H1 (cell line): ENCODE data around the gene ARHGEF4. TPM values are rescaled to one million over a fixed set of nuclear protein-coding genes. Genes with fewer than 3 reads are reported as not detected.
A peak's percentile ranks its signal among the peaks of the same experiment; 100 is the strongest.

Experiments
- CTCF ChIA-PET: fragments of 300-600 bp; sonication (Branson Sonifier 250); formaldehyde crosslinking; loops from one replicate; lab custom pipeline; 2021; ENCODE audit not compliant: partially characterized antibody; lab: Charles Lee
- POLR2A ChIA-PET: fragments of 300-600 bp; sonication (Branson Sonifier 250); formaldehyde crosslinking; loops from one replicate; lab custom pipeline; 2021; ENCODE audit warnings: inconsistent platforms; ENCODE audit not compliant: partially characterized antibody; lab: Charles Lee
- DNase-seq, 2 experiments: peaks; one replicate each; pipeline versions ENCODE4 v3.0.0 to v3.0.0-alpha.2; 2010 to 2022; ENCODE audit warnings: low spot score in 2 of 2, low read depth in 1 of 2, mixed read lengths in 1 of 2
- FAIRE-seq: peaks from 2 replicates; lab custom pipeline; 2011; peaks lifted over from hg19 to GRCh38; lab: Jason Lieb, UNC
- H2AFZ ChIP-seq: 2 replicates; pipeline ENCODE4 v1.8.1; 2012; ENCODE audit warnings: low read length, inconsistent platforms
- H2AK5ac ChIP-seq: 2 replicates; pipeline ENCODE4 v1.6.1; 2013; ENCODE audit warnings: low read depth, low read length
- H2BK120ac ChIP-seq: replicated peaks from 2 replicates; pipeline ENCODE3; 2013; ENCODE audit warnings: low read depth, low read length, inconsistent platforms
- H2BK12ac ChIP-seq: 2 replicates; pipeline ENCODE4 v1.6.1; 2013; ENCODE audit warnings: low read depth, low read length
- H2BK15ac ChIP-seq: 2 replicates; pipeline ENCODE4 v1.6.1; 2013; ENCODE audit warnings: low read length
- H2BK20ac ChIP-seq: 2 replicates; pipeline ENCODE4 v1.6.1; 2013; ENCODE audit warnings: low read length
- H2BK5ac ChIP-seq: 2 replicates; pipeline ENCODE4 v1.6.1; 2013; ENCODE audit warnings: low read depth, low read length
- H3K14ac ChIP-seq: 2 replicates; pipeline ENCODE4 v1.6.1; 2013; ENCODE audit warnings: inconsistent platforms; ENCODE audit not compliant: insufficient read length
- H3K18ac ChIP-seq: 2 replicates; pipeline ENCODE4 v1.6.1; 2013; ENCODE audit warnings: low read length; ENCODE audit errors: extremely low read depth
- H3K23ac ChIP-seq: 2 replicates; pipeline ENCODE4 v1.6.1; 2013; ENCODE audit warnings: inconsistent platforms; ENCODE audit not compliant: insufficient read length
- H3K23me2 ChIP-seq: 2 replicates; pipeline ENCODE4 v1.6.1; 2013; ENCODE audit warnings: low read depth, low read length
- H3K27ac ChIP-seq: 2 replicates; pipeline ENCODE4 v1.6.1; 2011; ENCODE audit warnings: low read depth, low read length, inconsistent platforms
- H3K27me3 ChIP-seq, 4 experiments: replicated peaks in 1 of 4; 1 replicate in 1 of 4; 2 replicates in 3 of 4; pipeline versions ENCODE4 v1.6.1 to v1.8.1; 2011 to 2013; ENCODE audit warnings: low read length in 3 of 4, mild to moderate bottlenecking in 3 of 4, inconsistent platforms in 2 of 4, mixed read lengths in 2 of 4, moderate library complexity in 1 of 4; ENCODE audit not compliant: control insufficient read depth in 3 of 4, insufficient read depth in 3 of 4; ENCODE audit errors: extremely low read depth in 1 of 4
- H3K36me3 ChIP-seq, 4 experiments: 2 replicates each; pipeline versions ENCODE4 v1.6.1 to v1.8.1; 2011 to 2013; ENCODE audit warnings: mild to moderate bottlenecking in 4 of 4, low read length in 3 of 4, moderate library complexity in 2 of 4, control low read depth in 1 of 4, inconsistent platforms in 1 of 4; ENCODE audit not compliant: insufficient read depth in 4 of 4, control insufficient read depth in 2 of 4
- H3K4ac ChIP-seq: replicated peaks from 2 replicates; pipeline ENCODE3; 2013; ENCODE audit warnings: low read length, low read depth, mixed read lengths, inconsistent platforms; ENCODE audit not compliant: insufficient read length
- H3K4me1 ChIP-seq, 4 experiments: replicated peaks in 1 of 4; 1 replicate in 1 of 4; 2 replicates in 3 of 4; pipeline versions ENCODE4 v1.6.1 to v1.8.1; 2011 to 2013; ENCODE audit warnings: low read length in 3 of 4, inconsistent platforms in 2 of 4, mixed read lengths in 1 of 4; ENCODE audit not compliant: insufficient read depth in 4 of 4, control insufficient read depth in 3 of 4
- H3K4me2 ChIP-seq, 2 experiments: 2 replicates each; pipeline versions ENCODE4 v1.6.1 to v1.8.1; 2011 to 2013; ENCODE audit warnings: low read depth in 2 of 2, low read length in 2 of 2, control low read depth in 1 of 2, inconsistent platforms in 1 of 2, mild to moderate bottlenecking in 1 of 2; ENCODE audit not compliant: insufficient read depth in 1 of 2
- H3K4me3 ChIP-seq, 4 experiments: fragments of 200-600, 300-600 bp in 1 of 4; sonication (generic), shearing (Covaris generic), sonication (Bioruptor Twin) in 1 of 4; 2 replicates each; pipeline versions ENCODE4 v1.5.1 to v1.8.1; 2011 to 2016; ENCODE audit warnings: low read length in 4 of 4, low read depth in 3 of 4, control low read depth in 2 of 4, inconsistent platforms in 2 of 4, mild to moderate bottlenecking in 2 of 4, mixed read lengths in 1 of 4, moderate library complexity in 1 of 4; ENCODE audit not compliant: insufficient read depth in 2 of 4; ENCODE audit errors: extremely low read depth in 1 of 4
- H3K56ac ChIP-seq: replicated peaks from 2 replicates; pipeline ENCODE3; 2013; ENCODE audit warnings: low read depth, mild to moderate bottlenecking, mixed read lengths, low read length, inconsistent platforms; ENCODE audit not compliant: insufficient read length
- H3K79me1 ChIP-seq: 2 replicates; pipeline ENCODE4 v1.6.1; 2013; ENCODE audit warnings: low read depth, low read length, control low read depth
- H3K79me2 ChIP-seq, 2 experiments: 2 replicates each; pipeline versions ENCODE4 v1.6.1 to v1.8.1; 2012 to 2013; ENCODE audit warnings: low read length in 2 of 2, mild to moderate bottlenecking in 2 of 2, inconsistent platforms in 1 of 2; ENCODE audit not compliant: insufficient read depth in 2 of 2, control insufficient read depth in 1 of 2
- H3K9ac ChIP-seq, 4 experiments: replicated peaks in 1 of 4; 1 replicate in 1 of 4; 2 replicates in 3 of 4; pipeline versions ENCODE4 v1.6.1 to v1.8.1; 2011 to 2013; ENCODE audit warnings: low read depth in 3 of 4, low read length in 3 of 4, control low read depth in 2 of 4, mild to moderate bottlenecking in 2 of 4, moderate library complexity in 2 of 4, inconsistent platforms in 1 of 4; ENCODE audit errors: extremely low read depth in 1 of 4
- H3K9me3 ChIP-seq, 2 experiments: 2 replicates each; pipeline versions ENCODE4 v1.6.1 to v1.8.1; 2012 to 2013; ENCODE audit warnings: mild to moderate bottlenecking in 2 of 2, moderate library complexity in 2 of 2, control low read depth in 1 of 2, inconsistent platforms in 1 of 2, low read depth in 1 of 2, low read length in 1 of 2, mixed read lengths in 1 of 2; ENCODE audit not compliant: insufficient read depth in 2 of 2
- H4K20me1 ChIP-seq, 2 experiments: replicated peaks in 1 of 2; 2 replicates each; pipeline versions ENCODE3 to v1.8.1; 2011 to 2013; ENCODE audit warnings: inconsistent platforms in 2 of 2, low read length in 2 of 2, mild to moderate bottlenecking in 1 of 2; ENCODE audit not compliant: insufficient read depth in 2 of 2, control insufficient read depth in 1 of 2
- H4K5ac ChIP-seq: 2 replicates; pipeline ENCODE4 v1.6.1; 2013; ENCODE audit warnings: low read length, low read depth, mixed read lengths, inconsistent platforms; ENCODE audit not compliant: insufficient read length
- H4K8ac ChIP-seq: 2 replicates; pipeline ENCODE4 v1.8.0; 2013; ENCODE audit warnings: mild to moderate bottlenecking, moderate library complexity, low read length, inconsistent platforms; ENCODE audit not compliant: insufficient read depth; ENCODE audit errors: extremely low read depth
- H4K91ac ChIP-seq: replicated peaks from 2 replicates; pipeline ENCODE3; 2013; ENCODE audit warnings: low read length, mixed read lengths, inconsistent platforms; ENCODE audit not compliant: insufficient read length
- CREB1 ChIP-seq: IDR thresholded peaks from 2 replicates; pipeline ENCODE4 v1.6.1; 2012; ENCODE audit warnings: inconsistent platforms
- EGR1 ChIP-seq: IDR thresholded peaks from 2 replicates; pipeline ENCODE4 v1.6.1; 2011; ENCODE audit warnings: low read depth, low read length, borderline replicate concordance
- GABPA ChIP-seq: IDR thresholded peaks from 2 replicates; pipeline ENCODE4 v1.6.1; 2011; ENCODE audit warnings: mild to moderate bottlenecking, low read length, moderate library complexity, borderline replicate concordance; ENCODE audit not compliant: insufficient read depth
- KDM5A ChIP-seq: fragments of 200-600 bp; IDR thresholded peaks from 2 replicates; pipeline ENCODE4 v1.7.1; 2012; ENCODE audit warnings: mild to moderate bottlenecking, low read length, inconsistent platforms, mixed read lengths
- NRF1 ChIP-seq: IDR thresholded peaks from 2 replicates; pipeline ENCODE4 v1.6.1; 2011; ENCODE audit warnings: mild to moderate bottlenecking, low read depth, low read length, improper control_type of control experiment
- RBBP5 ChIP-seq: IDR thresholded peaks from 2 replicates; pipeline ENCODE4 v1.7.1; 2012; ENCODE audit warnings: low read depth, mild to moderate bottlenecking, inconsistent platforms, low read length, moderate library complexity, borderline replicate concordance
- RNF2 ChIP-seq: fragments of 200-900, 300-1000 bp; sonication (generic); IDR thresholded peaks from 2 replicates; pipeline ENCODE4 v1.7.1; 2016; ENCODE audit warnings: borderline replicate concordance, low read depth, mild to moderate bottlenecking, antibody characterized with exemption, low read length; ENCODE audit not compliant: poor library complexity, severe bottlenecking; ENCODE audit errors: missing control alignments
- SIN3A ChIP-seq, 2 experiments: IDR thresholded peaks in 1 of 2; conservative IDR thresholded peaks in 1 of 2; 2 replicates each; pipeline ENCODE4 v1.6.1; 2011 to 2012; ENCODE audit warnings: low read length in 2 of 2, improper control_type of control experiment in 1 of 2, low read depth in 1 of 2, mild to moderate bottlenecking in 1 of 2
- SP4 ChIP-seq: IDR thresholded peaks from 2 replicates; pipeline ENCODE4 v1.6.1; 2012; ENCODE audit warnings: low read length, inconsistent platforms
- TBP ChIP-seq: IDR thresholded peaks from 2 replicates; pipeline ENCODE4 v1.6.1; 2011; ENCODE audit warnings: low read depth, low read length, improper control_type of control experiment
- ZNF274 ChIP-seq: IDR thresholded peaks from 2 replicates; pipeline ENCODE4 v1.7.0; 2012; ENCODE audit warnings: low read length, borderline replicate concordance; ENCODE audit errors: extremely low read depth
- WGBS, 2 experiments: shearing (Covaris generic) in 1 of 2; methylation state at CpG; one replicate each; pipeline versions ENCODE4 v1.1.6 to v1.1.7; 2013 to 2015; ENCODE audit warnings: low lambda C conversion rate in 2 of 2, mixed read lengths in 2 of 2, inconsistent platforms in 1 of 2, low coverage in 1 of 2, missing lambda C conversion rate in 1 of 2; ENCODE audit not compliant: insufficient replicate concordance in 2 of 2, insufficient coverage in 1 of 2, insufficient read length in 1 of 2; ENCODE audit errors: extremely low coverage in 1 of 2, missing lambda C conversion rate in 1 of 2; 5-methylcytosine and 5-hydroxymethylcytosine counted together
- polyA plus RNA-seq, 7 experiments: library from polyadenylated mRNA; depleted of rRNA in 3 of 7; stranded (reverse) in 5 of 7; unstranded in 2 of 7; fragments of >200 nt in 5 of 7; fragments of 200-250 nt in 2 of 7; gene quantifications; 1 replicate in 5 of 7; 2 replicates in 1 of 7; 4 replicates in 1 of 7; pipeline versions ENCODE4 v1.2.1 to v1.2.3, GENCODE V29; 2011 to 2013; ENCODE audit warnings: missing spikeins in 2 of 7, mixed read lengths in 2 of 7
- total RNA-seq: library from RNA; stranded (reverse); fragmentation: NEBNext Ultra II Directional; extraction: Animal tissue kit (Norgen Biotek cat#: 25700); gene quantifications from 2 replicates; pipeline ENCODE4 v1.2.1, GENCODE V29; 2021
- TF ChIP-seq, protein P1 (sequence below): IDR thresholded peaks from 2 replicates; pipeline ENCODE4 v1.6.1; 2012; ENCODE audit warnings: inconsistent platforms

ARHGEF4 gene
- total and polyA plus RNA-seq, 2 of the 8 experiments (the other 6 are each of a cell fraction or from before 2014, with no cell fraction given) = 10.6 to 14.6 TPM

DNA sequence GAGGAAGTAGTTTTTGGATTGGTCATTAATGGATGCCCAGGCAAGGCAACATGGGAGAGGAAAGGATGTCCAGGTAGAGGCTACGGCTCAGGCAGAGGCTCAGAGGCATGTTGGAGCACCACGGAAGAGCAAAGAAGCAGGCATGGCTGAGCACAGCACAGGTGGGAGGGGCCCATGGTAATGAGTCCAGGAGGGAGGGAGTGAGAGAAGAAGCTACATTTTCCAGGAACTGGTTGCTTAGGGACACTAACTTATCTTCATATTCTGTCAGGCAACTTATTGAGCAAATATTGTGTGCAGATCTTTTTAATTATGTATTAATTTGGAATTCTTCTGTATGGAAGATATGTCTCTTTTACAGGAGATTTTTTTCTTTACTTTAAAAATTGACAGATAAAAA, 42.2 kb downstream of the ARHGEF4 start:
- no peak overlapping the region for H2BK12ac ChIP-seq
- ChIA-PET POLR2A (no interaction called here), CTCF (interaction anchor here (1.5 kb wide), 1 partner anchor 9 kb away, joined by 4 read pairs; no protein-coding TSS in a partner anchor)
- no peak overlapping the region for H4K91ac ChIP-seq
- no peak for TF ChIP-seq SP4
- TF ChIP-seq NRF1 = no peak
- TF ChIP-seq, protein P1, sequence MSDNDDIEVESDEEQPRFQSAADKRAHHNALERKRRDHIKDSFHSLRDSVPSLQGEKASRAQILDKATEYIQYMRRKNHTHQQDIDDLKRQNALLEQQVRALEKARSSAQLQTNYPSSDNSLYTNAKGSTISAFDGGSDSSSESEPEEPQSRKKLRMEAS = no peak
- TF ChIP-seq GABPA = no peak
- no peak for TF ChIP-seq ZNF274
- TF ChIP-seq RBBP5 = no peak
- no peak for TF ChIP-seq SIN3A (conservative IDR thresholded peaks at IDR 0.05 in 1 of 2, IDR thresholded peaks at IDR 0.05 in 1 of 2; ENCODE audit: low read depth in 1 of 2, low read length in 2 of 2)
- no peak for TF ChIP-seq TBP
- no peak for TF ChIP-seq CREB1
- no peak for TF ChIP-seq RNF2
- no peak for TF ChIP-seq KDM5A
- TF ChIP-seq EGR1 = no peak
- H3K23ac ChIP-seq = no peak overlapping the region
- DNase-seq (peak in 1 of 2 experiments; percentile 31), FAIRE-seq (no peak)
- H3K56ac ChIP-seq = no peak overlapping the region
- H3K79me1 ChIP-seq = no peaks in the 10 kb centered on the region
- H3K36me3 ChIP-seq = no peaks in the 10 kb centered on the region
- no peaks in the 10 kb centered on the region for H4K20me1 ChIP-seq
- no peak overlapping the region for H3K9ac ChIP-seq
- H3K14ac ChIP-seq = no peak overlapping the region
- H3K23me2 ChIP-seq = no peaks in the 10 kb centered on the region
- no peak overlapping the region for H2BK15ac ChIP-seq
- no peak overlapping the region for H3K4me2 ChIP-seq
- no peaks in the 10 kb centered on the region; a peak in 1 of 7 replicates for H3K4me1 ChIP-seq
- H3K27ac ChIP-seq = no peak overlapping the region
- no peak overlapping the region for H3K18ac ChIP-seq
- 68% methylated on average over 2 of the region's 2 CpGs; no CpG with 5 or more reads in 1 of the 2 experiments for WGBS, 2 experiments
- no peak overlapping the region for H4K5ac ChIP-seq
- no peak overlapping the region for H2BK5ac ChIP-seq
- no peak overlapping the region for H4K8ac ChIP-seq
- no peak overlapping the region for H2BK120ac ChIP-seq
- no peak overlapping the region for H2AFZ ChIP-seq
- no peaks in the 10 kb centered on the region for H3K27me3 ChIP-seq
- H3K4ac ChIP-seq = no peak overlapping the region
- no peak overlapping the region for H3K4me3 ChIP-seq
- H3K79me2 ChIP-seq = no peaks in the 10 kb centered on the region
- H2BK20ac ChIP-seq = no peak overlapping the region
- no peaks in the 10 kb centered on the region for H3K9me3 ChIP-seq
- no peak overlapping the region for H2AK5ac ChIP-seq
